GM13977 (cell line): ENCODE measurements around the gene DAGLA.

Source experiments
- DNase-seq: peaks from one replicate; pipeline ENCODE4 v3.0.0; 2012; ENCODE audit warnings: low spot score
- CTCF ChIP-seq: IDR thresholded peaks from 2 replicates; pipeline ENCODE4 v1.5.1; 2012; ENCODE audit warnings: mild to moderate bottlenecking, control low read depth; ENCODE audit not compliant: insufficient read depth; ENCODE audit errors: extremely low read depth, missing control alignments
- in situ Hi-C: fragments of 300-500 bp; cut with MboI; formaldehyde crosslinking; loops from one replicate; pipeline ENCODE4 v1.12.0; 2022; ENCODE audit warnings: low sequenced_read_pairs, low pct_unique_long_range_greater_than_20kb, mixed read lengths, inconsistent platforms; ENCODE audit not compliant: unreplicated experiment

Gene DAGLA

DNA sequence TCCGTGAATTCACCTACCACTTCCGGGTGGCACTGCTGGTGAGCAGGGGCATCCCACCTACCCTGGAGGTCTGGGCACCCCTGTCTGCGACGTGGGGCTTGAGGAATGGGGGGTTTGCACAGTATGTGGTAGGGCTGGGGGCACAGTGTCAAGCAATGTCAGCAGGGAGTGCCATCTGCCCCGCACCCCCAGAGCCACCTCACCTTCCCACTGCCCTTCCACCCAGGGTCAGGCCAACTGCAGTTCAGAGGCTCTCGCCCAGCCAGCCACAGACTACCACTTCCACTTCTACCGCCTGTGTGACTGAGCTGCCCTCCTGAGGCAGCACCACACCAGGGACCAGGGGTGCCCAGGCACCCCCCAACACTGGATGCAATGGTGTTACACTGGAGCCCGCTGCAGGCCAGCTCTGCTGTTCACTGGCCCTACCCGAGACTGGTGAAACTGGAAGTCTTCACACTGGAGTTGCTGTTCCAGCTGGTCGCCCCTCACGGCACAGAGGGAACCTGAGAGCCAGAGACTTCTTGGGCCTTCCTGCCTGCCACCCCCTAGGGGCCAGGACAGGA is 105.7 kb downstream of the DAGLA start:
- no peak for TF ChIP-seq CTCF
- DNase-seq: peak; percentile 34
- in situ Hi-C loops: no loop called here

DNA sequence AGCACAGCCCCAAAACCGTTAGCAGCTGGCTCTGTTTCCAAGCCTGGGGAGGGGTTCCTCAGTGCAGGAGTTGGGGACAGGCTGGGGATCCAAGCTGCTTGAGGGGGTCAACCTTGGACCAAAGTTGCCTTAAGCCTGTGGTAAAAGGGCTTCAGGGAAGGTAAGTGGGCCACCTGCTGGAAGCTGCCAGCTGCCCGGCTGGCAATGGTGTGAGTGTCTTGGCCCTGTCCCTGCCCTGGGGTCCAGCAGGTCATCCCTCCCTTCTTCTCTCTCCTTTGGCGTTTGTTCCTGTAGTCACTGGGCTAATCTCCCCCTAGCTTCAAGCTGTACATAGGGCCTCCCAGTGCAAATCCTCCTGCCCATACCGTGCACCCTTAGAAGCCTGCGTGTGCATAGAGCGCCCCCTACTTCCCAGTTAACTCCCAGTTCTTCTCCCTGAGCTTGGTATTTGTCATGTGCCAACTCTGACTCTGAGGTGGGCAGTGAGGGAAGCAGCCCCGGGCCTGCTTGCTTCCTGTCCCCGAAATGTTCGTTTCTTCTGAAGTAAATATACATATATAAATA is 107.8 kb downstream of the DAGLA start:
- in situ Hi-C loops: no loop called here
- peak; percentile 50 for TF ChIP-seq CTCF
- DNase-seq: peak; percentile 35

DNA sequence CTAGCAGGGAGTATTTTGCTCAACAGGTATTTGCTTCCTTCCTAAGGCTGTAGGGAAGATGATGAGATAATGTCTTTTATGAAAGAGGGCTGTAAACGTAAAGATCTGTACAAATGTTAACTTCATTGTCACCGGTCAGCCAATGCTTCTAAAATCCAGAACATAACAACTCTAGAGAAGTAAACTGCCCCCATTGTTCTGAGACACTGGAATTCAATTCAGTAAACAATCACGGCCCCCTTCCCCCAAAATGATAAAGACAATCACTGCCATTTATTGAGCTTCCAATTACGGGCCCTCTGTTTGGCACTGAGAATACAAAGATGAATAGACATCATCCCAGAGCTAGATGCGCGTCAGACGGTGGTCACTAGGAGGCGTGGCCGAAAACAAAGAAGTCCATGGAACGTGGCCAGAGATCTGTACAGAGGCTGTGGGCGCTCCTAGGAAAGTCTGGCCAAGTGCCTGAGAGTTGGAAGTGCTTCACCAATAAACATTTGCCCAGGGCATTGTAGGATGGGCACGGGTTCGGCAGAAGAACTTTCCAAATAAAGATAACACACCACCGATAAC is 111.6 kb downstream of the DAGLA start:
- DNase-seq: peak; percentile 54
- in situ Hi-C loops: no loop called here

GRCh38 chr11:61792310-61793082 is 112.3 kb downstream of the DAGLA start, which contains the start of the genes FEN1 and TMEM258:
Gene FEN1, plus strand, starts transcription at chr11:61792911. Its CDS starts 2,451 bp downstream, at chr11:61795362.
Gene TMEM258, minus strand, starts transcription at chr11:61792599. Its CDS starts 41 bp downstream, at chr11:61792558.
- DNase-seq: peak; percentile 93
- in situ Hi-C loops: no loop called here
- TF ChIP-seq CTCF: no peak

More for the DNA sequence above, 111.6 kb downstream of the DAGLA start:
- no peak for TF ChIP-seq CTCF

GRCh38 chr11:61793083-61793828 is 113.1 kb downstream of the DAGLA start:
- no peak for DNase-seq
- TF ChIP-seq CTCF: no peak
- in situ Hi-C loops: no loop called here

GRCh38 chr11:61793829-61794204 is 113.6 kb downstream of the DAGLA start:
- DNase-seq: no peak
- in situ Hi-C loops: no loop called here
- no peak for TF ChIP-seq CTCF
